Sigmoid colon (tissue), 7 donors: ENCODE measurements around the gene PPA2. TPM values are rescaled to one million over a fixed set of nuclear protein-coding genes. Genes with fewer than 3 reads are reported as not detected.

Source experiments
- DNase-seq: peaks from one replicate; pipeline ENCODE4 v3.0.0-alpha.2; 2019
- H3K27ac ChIP-seq, 4 donors: fragments of 200-600 bp; sonication (generic); one replicate each; pipeline ENCODE4 v1.5.1; 2016 to 2019; ENCODE audit warnings: mild to moderate bottlenecking in 1 of 4
- H3K27me3 ChIP-seq, 3 donors: fragments of 200-600 bp; sonication (generic); one replicate each; pipeline ENCODE4 v1.5.1; 2019; ENCODE audit warnings: mild to moderate bottlenecking in 1 of 3
- H3K36me3 ChIP-seq, 4 donors: fragments of 200-600 bp; sonication (generic); one replicate each; pipeline ENCODE4 v1.5.1; 2016 to 2019
- H3K4me1 ChIP-seq, 4 donors: fragments of 200-600 bp; sonication (generic); one replicate each; pipeline ENCODE4 v1.5.1; 2017 to 2019
- H3K4me3 ChIP-seq, 4 donors: fragments of 200-600 bp; sonication (generic); one replicate each; pipeline ENCODE4 v1.5.1; 2017 to 2019; ENCODE audit warnings: mild to moderate bottlenecking in 2 of 4, moderate library complexity in 1 of 4
- H3K9me3 ChIP-seq, 4 donors: fragments of 200-600 bp in 3 of 4; sonication (generic) in 3 of 4; one replicate each; pipeline versions ENCODE4 v1.5.1 to v1.6.1; 2013 to 2019
- CTCF ChIP-seq, 4 experiments: fragments of 450-650 bp in 3 of 4; fragments of 200-600 bp in 1 of 4; IDR thresholded peaks; one replicate each; pipeline ENCODE4 v1.5.1; 2016 to 2019; ENCODE audit warnings: antibody characterized with exemption in 4 of 4, mild to moderate bottlenecking in 3 of 4, moderate library complexity in 2 of 4
- EP300 ChIP-seq, 4 donors: sonication (generic); formaldehyde crosslinking; IDR thresholded peaks; one replicate each; pipeline ENCODE4 v1.6.1; 2017; ENCODE audit warnings: antibody characterized with exemption in 4 of 4
- POLR2A ChIP-seq, 2 donors: fragments of 450-650 bp; IDR thresholded peaks; one replicate each; pipeline ENCODE4 v1.6.1; 2016; ENCODE audit warnings: antibody characterized with exemption in 2 of 2, mild to moderate bottlenecking in 2 of 2, moderate library complexity in 2 of 2
- POLR2AphosphoS5 ChIP-seq, 4 donors: sonication (generic); formaldehyde crosslinking; IDR thresholded peaks; one replicate each; pipeline ENCODE4 v1.6.1; 2017; ENCODE audit warnings: antibody characterized with exemption in 4 of 4
- WGBS, 2 donors: extraction: QIAGEN DNeasy Blood & Tissue Kit; methylation state at CpG; one replicate each; pipeline ENCODE4 v1.1.7; 2013; 5-methylcytosine and 5-hydroxymethylcytosine counted together
- intact Hi-C: fragments of 100-400 bp; cut with DNase I; formaldehyde crosslinking; loops from one replicate; pipeline ENCODE4 v1.15.1; 2023
- polyA plus RNA-seq, 3 donors: library from polyadenylated mRNA; stranded (reverse); fragments of 200-250 nt; gene quantifications; one replicate each; pipeline ENCODE4 v1.2.3, GENCODE V29; 2013
- total RNA-seq, 4 donors: library from RNA; depleted of rRNA; stranded (reverse); fragments of >200 nt; gene quantifications; one replicate each; pipeline ENCODE4 v1.1.0, GENCODE V29; 2016
- donor health status: healthy with polysubstance abuse.
- donor health status: Bipolar disorder and iron deficiency.
- donor health status: healthy.

The PPA2 gene
- total and polyA plus RNA-seq, 7 donors, result 76.2 to 178 (median 120) TPM

DNA sequence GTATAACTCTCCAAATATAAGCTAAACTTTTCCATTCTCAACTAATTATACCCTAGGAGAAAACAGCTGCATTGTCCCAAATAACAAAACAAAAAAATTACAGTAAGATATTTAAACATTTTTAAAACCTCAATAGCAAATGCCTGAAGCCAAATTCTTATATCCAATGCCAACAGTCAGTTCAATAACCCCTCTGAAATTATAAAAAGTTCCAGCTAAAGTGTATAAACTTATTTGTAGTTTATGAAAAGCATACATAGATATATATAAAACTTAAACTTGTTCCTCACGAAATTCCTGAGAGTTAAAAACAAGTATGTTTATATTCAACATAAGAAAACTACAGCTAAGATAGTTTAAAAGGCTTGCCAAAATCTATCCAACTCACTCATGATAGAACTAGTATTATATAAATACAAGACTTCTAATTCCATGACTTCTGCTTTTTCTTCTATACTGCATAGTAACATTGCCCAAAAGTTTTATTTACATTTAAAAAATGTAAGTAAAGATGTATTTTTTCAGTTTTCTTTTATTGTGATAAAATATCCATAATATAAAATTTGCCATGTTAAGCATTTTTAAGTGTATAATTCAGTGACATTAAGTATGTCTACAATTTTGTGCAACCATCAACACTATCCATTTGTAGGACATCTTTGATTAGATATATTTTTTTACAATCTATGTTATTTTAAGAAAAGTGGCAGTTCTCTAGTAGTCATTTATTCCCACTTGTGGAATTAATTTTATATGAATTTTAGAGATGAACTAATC is 72.8 kb downstream of the PPA2 start:
- 77 to 80% methylated on average over 1 of the region's 1 CpG for WGBS, 2 donors
- Histone ChIP-seq H3K4me3 (no peak overlapping the region), H3K36me3 (peaks cover 0 to 23% (median 6%) of the 10 kb centered on the region in 4 donors), H3K27ac (no peak overlapping the region), H3K4me1 (no peaks in the 10 kb centered on the region), H3K9me3 (peaks cover 0 to 5% (median under 1%) of the 10 kb centered on the region in 4 donors), H3K27me3 (no peaks in the 10 kb centered on the region)
- no peak for DNase-seq
- no peak for TF ChIP-seq EP300 (IDR thresholded peaks at IDR 0.05)
- no peak for TF ChIP-seq POLR2A (IDR thresholded peaks at IDR 0.05)
- no peak for TF ChIP-seq POLR2AphosphoS5 (IDR thresholded peaks at IDR 0.05)
- no peak for TF ChIP-seq CTCF (IDR thresholded peaks at IDR 0.05)
- intact Hi-C loops, result no loop called here

DNA sequence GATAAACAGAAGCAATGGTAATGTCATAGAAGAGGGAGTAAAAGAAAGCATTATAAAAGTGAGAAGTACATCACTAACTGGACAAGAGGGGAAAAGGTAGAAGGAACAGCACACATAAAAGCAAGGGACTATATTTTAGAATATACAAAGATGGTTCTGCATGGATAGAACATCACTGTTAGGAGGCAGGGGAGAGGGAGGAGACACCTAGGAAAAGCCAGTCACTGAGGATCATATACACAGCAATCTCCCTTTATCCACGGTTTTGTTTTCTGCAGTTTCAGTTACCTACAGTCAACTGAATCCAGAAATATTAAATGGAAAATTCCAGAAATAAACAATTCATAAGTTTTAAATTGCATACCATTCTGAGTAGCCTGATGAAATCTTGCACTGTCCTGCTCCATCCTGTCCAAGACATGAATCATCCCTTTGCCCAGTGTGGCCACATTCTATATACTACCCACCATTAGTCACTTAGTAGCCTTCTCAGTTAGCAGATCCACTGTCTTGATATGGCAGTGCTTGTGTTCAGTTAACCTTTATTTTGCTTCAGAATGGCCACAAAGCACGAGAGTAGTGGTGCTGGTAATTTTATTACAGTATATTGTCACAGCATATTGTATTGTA is 74.2 kb downstream of the PPA2 start:
- H3K27ac ChIP-seq, result no peak overlapping the region
- peaks cover 0 to 20% (median 4%) of the 10 kb centered on the region in 4 donors for H3K36me3 ChIP-seq
- H3K4me3 ChIP-seq, result no peak overlapping the region
- intact Hi-C loops, result no loop called here
- no peak for TF ChIP-seq POLR2A (IDR thresholded peaks at IDR 0.05)
- no peak for TF ChIP-seq EP300 (IDR thresholded peaks at IDR 0.05)
- H3K9me3 ChIP-seq, result peaks cover 0 to 2% (median under 1%) of the 10 kb centered on the region in 4 donors
- DNase-seq, result no peak
- no peaks in the 10 kb centered on the region for H3K27me3 ChIP-seq
- WGBS, 2 donors, result 88 to 92% methylated on average over 2 of the region's 2 CpGs
- H3K4me1 ChIP-seq, result no peaks in the 10 kb centered on the region

DNA sequence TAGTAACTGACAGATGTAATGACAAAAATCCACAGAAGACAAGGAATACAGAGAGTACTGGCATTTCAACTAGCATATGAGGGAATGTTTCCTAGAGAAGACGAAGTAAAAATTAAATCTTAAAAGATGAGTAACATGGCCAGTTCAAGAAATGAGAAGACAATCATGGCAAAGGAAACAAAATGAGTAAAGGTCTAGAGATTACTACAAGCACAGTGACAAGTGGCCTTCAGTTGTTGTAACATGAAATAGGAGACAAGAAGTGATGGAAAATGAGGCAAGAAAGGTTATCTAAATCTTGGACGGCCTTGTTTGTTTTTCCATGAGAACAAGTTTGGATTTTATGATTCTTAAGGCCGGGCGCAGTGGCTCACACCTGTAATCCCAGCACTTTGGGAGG is 81.0 kb downstream of the PPA2 start:
- Histone ChIP-seq H3K27ac (no peak overlapping the region), H3K4me3 (no peak overlapping the region), H3K27me3 (no peaks in the 10 kb centered on the region), H3K36me3 (peaks cover 0 to 28% (median 0%) of the 10 kb centered on the region in 4 donors), H3K4me1 (no peaks in the 10 kb centered on the region), H3K9me3 (no peaks in the 10 kb centered on the region)
- 70% methylated on average over 4 of the region's 4 CpGs for whole genome bisulfite sequencing, 2 donors
- intact Hi-C loops, result no loop called here
- TF ChIP-seq POLR2AphosphoS5 (IDR thresholded peaks at IDR 0.05) (no peak), EP300 (IDR thresholded peaks at IDR 0.05) (no peak), POLR2A (IDR thresholded peaks at IDR 0.05) (no peak), CTCF (IDR thresholded peaks at IDR 0.05) (no peak)
- DNase-seq, result no peak

DNA sequence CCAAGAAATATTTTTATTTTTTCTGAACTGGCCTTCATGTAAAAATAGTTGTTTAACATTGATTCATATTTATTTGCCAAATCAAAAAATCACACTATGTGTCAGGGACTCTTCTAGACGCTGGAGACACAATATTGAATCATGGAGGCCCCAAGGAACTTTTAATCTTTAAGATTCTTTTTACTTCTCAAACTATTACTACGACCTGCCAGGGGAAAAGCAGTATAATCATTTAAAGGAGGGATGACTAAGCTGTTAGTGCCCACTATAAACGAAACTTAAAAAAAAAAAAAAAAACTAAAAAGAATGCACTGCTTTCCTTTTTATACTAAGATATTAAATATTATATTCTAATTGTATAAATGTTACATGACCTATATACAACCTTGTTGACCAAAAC is 84.7 kb downstream of the PPA2 start:
- H3K4me3 ChIP-seq, result no peak overlapping the region
- no peaks in the 10 kb centered on the region for H3K9me3 ChIP-seq
- H3K27me3 ChIP-seq, result no peaks in the 10 kb centered on the region
- peaks cover 0 to 31% (median 2%) of the 10 kb centered on the region in 4 donors for H3K36me3 ChIP-seq
- DNase-seq, result no peak
- H3K4me1 ChIP-seq, result no peaks in the 10 kb centered on the region
- TF ChIP-seq POLR2A (IDR thresholded peaks at IDR 0.05), result no peak
- TF ChIP-seq EP300 (IDR thresholded peaks at IDR 0.05), result no peak
- no peak for TF ChIP-seq CTCF (IDR thresholded peaks at IDR 0.05)
- TF ChIP-seq POLR2AphosphoS5 (IDR thresholded peaks at IDR 0.05), result no peak
- intact Hi-C loops, result no loop called here
- H3K27ac ChIP-seq, result no peak overlapping the region
- WGBS, 2 donors, result 66 to 68% methylated on average over 3 of the region's 3 CpGs

- TF ChIP-seq POLR2AphosphoS5 (IDR thresholded peaks at IDR 0.05) (no peak), POLR2A (IDR thresholded peaks at IDR 0.05) (no peak), EP300 (IDR thresholded peaks at IDR 0.05) (no peak), CTCF (IDR thresholded peaks at IDR 0.05) (no peak)
- Histone ChIP-seq H3K27ac (no peak overlapping the region), H3K36me3 (peaks cover 0 to 34% (median 7%) of the 10 kb centered on the region in 4 donors), H3K4me3 (no peak overlapping the region), H3K27me3 (no peaks in the 10 kb centered on the region), H3K4me1 (no peaks in the 10 kb centered on the region), H3K9me3 (no peaks in the 10 kb centered on the region)
- no peak for DNase-seq
- WGBS, 2 donors, result 90 to 98% methylated on average over 5 of the region's 5 CpGs
- intact Hi-C loops, result no loop called here
Measured at GRCh38 chr4:105387466-105387865, 86.4 kb downstream of the PPA2 start.
